ENCODE results near the gene UBE2G2.

GRCh38 chr21:44758781-44759627 is 42.6 kb downstream of the UBE2G2 start:
- no peak for TF ChIP-seq TAF1 (IDR thresholded peaks at IDR 0.05; ENCODE audit: borderline replicate concordance, insufficient read depth, low read length)
- TF ChIP-seq REST (IDR thresholded peaks at IDR 0.05; ENCODE audit: insufficient read depth in 1 of 2, low read depth in 2 of 2, low read length in 2 of 2) = no peak
